H1 (cell line): ENCODE data around the gene TADA1. TPM values are rescaled to one million over a fixed set of nuclear protein-coding genes. Genes with fewer than 3 reads are reported as not detected.

Experiments used
- CTCF ChIA-PET: fragments of 300-600 bp; sonication (Branson Sonifier 250); formaldehyde crosslinking; loops from one replicate; lab custom pipeline; 2021; ENCODE audit not compliant: partially characterized antibody; lab: Charles Lee
- POLR2A ChIA-PET: fragments of 300-600 bp; sonication (Branson Sonifier 250); formaldehyde crosslinking; loops from one replicate; lab custom pipeline; 2021; ENCODE audit warnings: inconsistent platforms; ENCODE audit not compliant: partially characterized antibody; lab: Charles Lee
- DNase-seq, 2 experiments: peaks; one replicate each; pipeline versions ENCODE4 v3.0.0 to v3.0.0-alpha.2; 2010 to 2022; ENCODE audit warnings: low spot score in 2 of 2, low read depth in 1 of 2, mixed read lengths in 1 of 2
- FAIRE-seq: peaks from 2 replicates; lab custom pipeline; 2011; peaks lifted over from hg19 to GRCh38; lab: Jason Lieb, UNC
- H2AFZ ChIP-seq: 2 replicates; pipeline ENCODE4 v1.8.1; 2012; ENCODE audit warnings: low read length, inconsistent platforms
- H2AK5ac ChIP-seq: 2 replicates; pipeline ENCODE4 v1.6.1; 2013; ENCODE audit warnings: low read depth, low read length
- H2BK120ac ChIP-seq: replicated peaks from 2 replicates; pipeline ENCODE3; 2013; ENCODE audit warnings: low read depth, low read length, inconsistent platforms
- H2BK12ac ChIP-seq: 2 replicates; pipeline ENCODE4 v1.6.1; 2013; ENCODE audit warnings: low read depth, low read length
- H2BK15ac ChIP-seq: 2 replicates; pipeline ENCODE4 v1.6.1; 2013; ENCODE audit warnings: low read length
- H2BK20ac ChIP-seq: 2 replicates; pipeline ENCODE4 v1.6.1; 2013; ENCODE audit warnings: low read length
- H2BK5ac ChIP-seq: 2 replicates; pipeline ENCODE4 v1.6.1; 2013; ENCODE audit warnings: low read depth, low read length
- H3K14ac ChIP-seq: 2 replicates; pipeline ENCODE4 v1.6.1; 2013; ENCODE audit warnings: inconsistent platforms; ENCODE audit not compliant: insufficient read length
- H3K18ac ChIP-seq: 2 replicates; pipeline ENCODE4 v1.6.1; 2013; ENCODE audit warnings: low read length; ENCODE audit errors: extremely low read depth
- H3K23ac ChIP-seq: 2 replicates; pipeline ENCODE4 v1.6.1; 2013; ENCODE audit warnings: inconsistent platforms; ENCODE audit not compliant: insufficient read length
- H3K23me2 ChIP-seq: 2 replicates; pipeline ENCODE4 v1.6.1; 2013; ENCODE audit warnings: low read depth, low read length
- H3K27ac ChIP-seq: 2 replicates; pipeline ENCODE4 v1.6.1; 2011; ENCODE audit warnings: low read depth, low read length, inconsistent platforms
- H3K27me3 ChIP-seq, 4 experiments: replicated peaks in 1 of 4; 1 replicate in 1 of 4; 2 replicates in 3 of 4; pipeline versions ENCODE4 v1.6.1 to v1.8.1; 2011 to 2013; ENCODE audit warnings: low read length in 3 of 4, mild to moderate bottlenecking in 3 of 4, inconsistent platforms in 2 of 4, mixed read lengths in 2 of 4, moderate library complexity in 1 of 4; ENCODE audit not compliant: control insufficient read depth in 3 of 4, insufficient read depth in 3 of 4; ENCODE audit errors: extremely low read depth in 1 of 4
- H3K36me3 ChIP-seq, 4 experiments: 2 replicates each; pipeline versions ENCODE4 v1.6.1 to v1.8.1; 2011 to 2013; ENCODE audit warnings: mild to moderate bottlenecking in 4 of 4, low read length in 3 of 4, moderate library complexity in 2 of 4, control low read depth in 1 of 4, inconsistent platforms in 1 of 4; ENCODE audit not compliant: insufficient read depth in 4 of 4, control insufficient read depth in 2 of 4
- H3K4ac ChIP-seq: replicated peaks from 2 replicates; pipeline ENCODE3; 2013; ENCODE audit warnings: low read length, low read depth, mixed read lengths, inconsistent platforms; ENCODE audit not compliant: insufficient read length
- H3K4me1 ChIP-seq, 4 experiments: replicated peaks in 1 of 4; 1 replicate in 1 of 4; 2 replicates in 3 of 4; pipeline versions ENCODE4 v1.6.1 to v1.8.1; 2011 to 2013; ENCODE audit warnings: low read length in 3 of 4, inconsistent platforms in 2 of 4, mixed read lengths in 1 of 4; ENCODE audit not compliant: insufficient read depth in 4 of 4, control insufficient read depth in 3 of 4
- H3K4me2 ChIP-seq, 2 experiments: 2 replicates each; pipeline versions ENCODE4 v1.6.1 to v1.8.1; 2011 to 2013; ENCODE audit warnings: low read depth in 2 of 2, low read length in 2 of 2, control low read depth in 1 of 2, inconsistent platforms in 1 of 2, mild to moderate bottlenecking in 1 of 2; ENCODE audit not compliant: insufficient read depth in 1 of 2
- H3K4me3 ChIP-seq, 4 experiments: fragments of 200-600, 300-600 bp in 1 of 4; sonication (generic), shearing (Covaris generic), sonication (Bioruptor Twin) in 1 of 4; 2 replicates each; pipeline versions ENCODE4 v1.5.1 to v1.8.1; 2011 to 2016; ENCODE audit warnings: low read length in 4 of 4, low read depth in 3 of 4, control low read depth in 2 of 4, inconsistent platforms in 2 of 4, mild to moderate bottlenecking in 2 of 4, mixed read lengths in 1 of 4, moderate library complexity in 1 of 4; ENCODE audit not compliant: insufficient read depth in 2 of 4; ENCODE audit errors: extremely low read depth in 1 of 4
- H3K56ac ChIP-seq: replicated peaks from 2 replicates; pipeline ENCODE3; 2013; ENCODE audit warnings: low read depth, mild to moderate bottlenecking, mixed read lengths, low read length, inconsistent platforms; ENCODE audit not compliant: insufficient read length
- H3K79me1 ChIP-seq: 2 replicates; pipeline ENCODE4 v1.6.1; 2013; ENCODE audit warnings: low read depth, low read length, control low read depth
- H3K79me2 ChIP-seq, 2 experiments: 2 replicates each; pipeline versions ENCODE4 v1.6.1 to v1.8.1; 2012 to 2013; ENCODE audit warnings: low read length in 2 of 2, mild to moderate bottlenecking in 2 of 2, inconsistent platforms in 1 of 2; ENCODE audit not compliant: insufficient read depth in 2 of 2, control insufficient read depth in 1 of 2
- H3K9ac ChIP-seq, 4 experiments: replicated peaks in 1 of 4; 1 replicate in 1 of 4; 2 replicates in 3 of 4; pipeline versions ENCODE4 v1.6.1 to v1.8.1; 2011 to 2013; ENCODE audit warnings: low read depth in 3 of 4, low read length in 3 of 4, control low read depth in 2 of 4, mild to moderate bottlenecking in 2 of 4, moderate library complexity in 2 of 4, inconsistent platforms in 1 of 4; ENCODE audit errors: extremely low read depth in 1 of 4
- H3K9me3 ChIP-seq, 2 experiments: 2 replicates each; pipeline versions ENCODE4 v1.6.1 to v1.8.1; 2012 to 2013; ENCODE audit warnings: mild to moderate bottlenecking in 2 of 2, moderate library complexity in 2 of 2, control low read depth in 1 of 2, inconsistent platforms in 1 of 2, low read depth in 1 of 2, low read length in 1 of 2, mixed read lengths in 1 of 2; ENCODE audit not compliant: insufficient read depth in 2 of 2
- H4K20me1 ChIP-seq, 2 experiments: replicated peaks in 1 of 2; 2 replicates each; pipeline versions ENCODE3 to v1.8.1; 2011 to 2013; ENCODE audit warnings: inconsistent platforms in 2 of 2, low read length in 2 of 2, mild to moderate bottlenecking in 1 of 2; ENCODE audit not compliant: insufficient read depth in 2 of 2, control insufficient read depth in 1 of 2
- H4K5ac ChIP-seq: 2 replicates; pipeline ENCODE4 v1.6.1; 2013; ENCODE audit warnings: low read length, low read depth, mixed read lengths, inconsistent platforms; ENCODE audit not compliant: insufficient read length
- H4K8ac ChIP-seq: 2 replicates; pipeline ENCODE4 v1.8.0; 2013; ENCODE audit warnings: mild to moderate bottlenecking, moderate library complexity, low read length, inconsistent platforms; ENCODE audit not compliant: insufficient read depth; ENCODE audit errors: extremely low read depth
- H4K91ac ChIP-seq: replicated peaks from 2 replicates; pipeline ENCODE3; 2013; ENCODE audit warnings: low read length, mixed read lengths, inconsistent platforms; ENCODE audit not compliant: insufficient read length
- EGR1 ChIP-seq: IDR thresholded peaks from 2 replicates; pipeline ENCODE4 v1.6.1; 2011; ENCODE audit warnings: low read depth, low read length, borderline replicate concordance
- RAD21 ChIP-seq, 2 experiments: IDR thresholded peaks in 1 of 2; conservative IDR thresholded peaks in 1 of 2; 2 replicates each; pipeline ENCODE4 v1.6.1; 2011; ENCODE audit warnings: low read depth in 2 of 2, low read length in 2 of 2, improper control_type of control experiment in 1 of 2, inconsistent platforms in 1 of 2, mild to moderate bottlenecking in 1 of 2, moderate library complexity in 1 of 2
- TBP ChIP-seq: IDR thresholded peaks from 2 replicates; pipeline ENCODE4 v1.6.1; 2011; ENCODE audit warnings: low read depth, low read length, improper control_type of control experiment
- TCF12 ChIP-seq: IDR thresholded peaks from 2 replicates; pipeline ENCODE4 v1.6.1; 2011; ENCODE audit warnings: low read depth, mild to moderate bottlenecking, low read length
- WGBS, 2 experiments: shearing (Covaris generic) in 1 of 2; methylation state at CpG; one replicate each; pipeline versions ENCODE4 v1.1.6 to v1.1.7; 2013 to 2015; ENCODE audit warnings: low lambda C conversion rate in 2 of 2, mixed read lengths in 2 of 2, inconsistent platforms in 1 of 2, low coverage in 1 of 2, missing lambda C conversion rate in 1 of 2; ENCODE audit not compliant: insufficient replicate concordance in 2 of 2, insufficient coverage in 1 of 2, insufficient read length in 1 of 2; ENCODE audit errors: extremely low coverage in 1 of 2, missing lambda C conversion rate in 1 of 2; 5-methylcytosine and 5-hydroxymethylcytosine counted together
- polyA plus RNA-seq, 7 experiments: library from polyadenylated mRNA; depleted of rRNA in 3 of 7; stranded (reverse) in 5 of 7; unstranded in 2 of 7; fragments of >200 nt in 5 of 7; fragments of 200-250 nt in 2 of 7; gene quantifications; 1 replicate in 5 of 7; 2 replicates in 1 of 7; 4 replicates in 1 of 7; pipeline versions ENCODE4 v1.2.1 to v1.2.3, GENCODE V29; 2011 to 2013; ENCODE audit warnings: missing spikeins in 2 of 7, mixed read lengths in 2 of 7
- total RNA-seq: library from RNA; stranded (reverse); fragmentation: NEBNext Ultra II Directional; extraction: Animal tissue kit (Norgen Biotek cat#: 25700); gene quantifications from 2 replicates; pipeline ENCODE4 v1.2.1, GENCODE V29; 2021

TADA1 gene
- total and polyA plus RNA-seq, 2 of the 8 experiments (the other 6 are each of a cell fraction or from before 2014, with no cell fraction given), result 21.1 to 23.6 TPM

DNA sequence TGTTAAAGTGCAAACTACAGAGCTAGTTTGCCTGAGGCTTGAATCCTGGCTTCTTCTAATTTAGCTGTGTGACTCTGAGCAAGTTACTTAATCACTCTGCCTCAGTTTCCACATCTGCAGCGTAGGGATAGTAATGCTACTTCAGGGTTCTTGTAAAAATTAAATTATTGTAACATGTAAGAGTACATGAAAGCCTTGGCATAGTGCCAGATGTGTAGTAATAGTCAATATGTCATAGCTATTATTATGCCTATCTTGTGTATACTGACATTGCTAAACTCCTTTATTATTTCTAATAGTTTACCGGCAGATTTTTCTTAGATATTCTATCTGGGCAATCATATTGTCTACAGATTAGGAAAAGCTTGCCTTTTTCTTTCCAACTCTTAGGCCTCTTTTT, 6.8 kb upstream of the TADA1 start:
- no peak overlapping the region for H3K27ac ChIP-seq
- H2BK120ac ChIP-seq, result no peak overlapping the region
- no peak overlapping the region for H3K9ac ChIP-seq
- H3K23ac ChIP-seq, result no peak overlapping the region
- no peak overlapping the region for H4K5ac ChIP-seq
- FAIRE-seq (no peak), DNase-seq (no peak)
- no peaks in the 10 kb centered on the region for H4K20me1 ChIP-seq
- peaks cover 1 to 14% (median 12%) of the 10 kb centered on the region in 4 experiments for H3K27me3 ChIP-seq
- H3K23me2 ChIP-seq, result peaks cover 1% of the 10 kb centered on the region; the same call in 1 of the 2 replicates
- H3K36me3 ChIP-seq, result no peaks in the 10 kb centered on the region
- H3K4me3 ChIP-seq, result no peak overlapping the region
- H4K8ac ChIP-seq, result no peak overlapping the region
- POLR2A ChIA-PET, result interaction anchor here (0.9 kb wide), 1 partner anchor 31 kb away, joined by 4 read pairs; no protein-coding TSS in a partner anchor
- H3K4me1 ChIP-seq, result 0 out of 7 replicates have a peak, but pooled peaks cover 0 to 3% (median 0%) of the 10 kb centered on the region in 4 experiments
- CTCF ChIA-PET, result interaction anchor here (0.6 to 13.4 kb wide), 7 partner anchors 9 to 265 kb away, joined by 3 to 305 read pairs (median 3); no protein-coding TSS in a partner anchor
- no peak overlapping the region for H2BK15ac ChIP-seq
- H3K4me2 ChIP-seq, result no peak overlapping the region; a peak in 1 of 4 replicates
- no peak overlapping the region for H2BK5ac ChIP-seq
- no peak overlapping the region for H3K56ac ChIP-seq
- H2AK5ac ChIP-seq, result no peak overlapping the region
- H2AFZ ChIP-seq, result no peak overlapping the region
- no peak overlapping the region for H3K14ac ChIP-seq
- no peak overlapping the region for H3K4ac ChIP-seq
- H3K9me3 ChIP-seq, result no peaks in the 10 kb centered on the region
- H4K91ac ChIP-seq, result no peak overlapping the region
- no peaks in the 10 kb centered on the region for H3K79me2 ChIP-seq
- H3K18ac ChIP-seq, result no peak overlapping the region
- H2BK12ac ChIP-seq, result no peak overlapping the region
- no peaks in the 10 kb centered on the region for H3K79me1 ChIP-seq
- no peak for TF ChIP-seq TBP
- TF ChIP-seq TCF12, result no peak
- no peak for TF ChIP-seq RAD21 (IDR thresholded peaks at IDR 0.05 in 1 of 2, conservative IDR thresholded peaks at IDR 0.05 in 1 of 2; ENCODE audit: low read depth in 2 of 2, low read length in 2 of 2)
- TF ChIP-seq EGR1, result no peak
- TF ChIP-seq, all 59 proteins: peak for 0
- no peak overlapping the region for H2BK20ac ChIP-seq
- 98% methylated on average over 2 of the region's 2 CpGs; no CpG with 5 or more reads in 1 of the 2 experiments for WGBS, 2 experiments
